H1 (cell line): ENCODE data around the gene UBL5. TPM values are rescaled to one million over a fixed set of nuclear protein-coding genes. Genes with fewer than 3 reads are reported as not detected.

ENCODE experiments used
- ASH2L ChIP-seq: fragments of 200-600, 300-600 bp; sonication (generic); IDR thresholded peaks from one replicate; pipeline ENCODE4 v1.7.1; 2017; ENCODE audit warnings: low read length
- CHD7 ChIP-seq: fragments of 300-600 bp; sonication (generic); IDR thresholded peaks from 2 replicates; pipeline ENCODE4 v1.7.1; 2012; ENCODE audit warnings: low read length, moderate library complexity, mild to moderate bottlenecking, inconsistent platforms; ENCODE audit not compliant: insufficient replicate concordance
- EP300 ChIP-seq, 2 experiments: IDR thresholded peaks; 1 replicate in 1 of 2; 2 replicates in 1 of 2; pipeline ENCODE4 v1.6.1; 2011 to 2012; ENCODE audit warnings: low read depth in 2 of 2, low read length in 2 of 2, mild to moderate bottlenecking in 2 of 2, borderline replicate concordance in 1 of 2, inconsistent platforms in 1 of 2, moderate library complexity in 1 of 2
- KDM1A ChIP-seq: fragments of 200-600, 300-600 bp; sonication (generic); IDR thresholded peaks from 2 replicates; pipeline ENCODE4 v1.7.1; 2016; ENCODE audit warnings: mild to moderate bottlenecking, low read length, borderline replicate concordance
- KDM5A ChIP-seq: fragments of 200-600 bp; IDR thresholded peaks from 2 replicates; pipeline ENCODE4 v1.7.1; 2012; ENCODE audit warnings: mild to moderate bottlenecking, low read length, inconsistent platforms, mixed read lengths
- RNF2 ChIP-seq: fragments of 200-900, 300-1000 bp; sonication (generic); IDR thresholded peaks from 2 replicates; pipeline ENCODE4 v1.7.1; 2016; ENCODE audit warnings: borderline replicate concordance, low read depth, mild to moderate bottlenecking, antibody characterized with exemption, low read length; ENCODE audit not compliant: poor library complexity, severe bottlenecking; ENCODE audit errors: missing control alignments
- SIRT6 ChIP-seq: IDR thresholded peaks from one replicate; pipeline ENCODE4 v1.7.1; 2012; ENCODE audit warnings: low read length, inconsistent platforms
- SUZ12 ChIP-seq: fragments of 200-600 bp; sonication (generic); IDR thresholded peaks from 2 replicates; pipeline ENCODE4 v1.6.1; 2012; ENCODE audit warnings: mild to moderate bottlenecking, inconsistent platforms, low read length, moderate library complexity, mixed read lengths
- TEAD4 ChIP-seq: IDR thresholded peaks from 2 replicates; pipeline ENCODE4 v1.6.1; 2012; ENCODE audit warnings: low read depth, low read length, inconsistent platforms, mixed read lengths
- USF2 ChIP-seq: IDR thresholded peaks from 2 replicates; pipeline ENCODE4 v1.6.1; 2011; ENCODE audit warnings: low read length, improper control_type of control experiment
- polyA plus RNA-seq, 7 experiments: library from polyadenylated mRNA; depleted of rRNA in 3 of 7; stranded (reverse) in 5 of 7; unstranded in 2 of 7; fragments of >200 nt in 5 of 7; fragments of 200-250 nt in 2 of 7; gene quantifications; 1 replicate in 5 of 7; 2 replicates in 1 of 7; 4 replicates in 1 of 7; pipeline versions ENCODE4 v1.2.1 to v1.2.3, GENCODE V29; 2011 to 2013; ENCODE audit warnings: missing spikeins in 2 of 7, mixed read lengths in 2 of 7
- total RNA-seq: library from RNA; stranded (reverse); fragmentation: NEBNext Ultra II Directional; extraction: Animal tissue kit (Norgen Biotek cat#: 25700); gene quantifications from 2 replicates; pipeline ENCODE4 v1.2.1, GENCODE V29; 2021

The UBL5 gene
- total and polyA plus RNA-seq, 2 of the 8 experiments (the other 6 are each of a cell fraction or from before 2014, with no cell fraction given) = 416 to 1,209 TPM

GRCh38 chr19:9797871-9798270 lies 29.8 kb upstream of the UBL5 start (continued):
- TF ChIP-seq CHD7 (no peak), EP300 (IDR thresholded peaks at IDR 0.05; ENCODE audit: borderline replicate concordance in 1 of 2, low read depth in 2 of 2, low read length in 2 of 2) (no peak), ASH2L (no peak), KDM1A (no peak), TEAD4 (no peak), USF2 (no peak), SUZ12 (no peak), SIRT6 (no peak), RNF2 (no peak), KDM5A (no peak)
